Measurements from ENCODE around the gene OR1D5. TPM values are rescaled to one million over a fixed set of nuclear protein-coding genes. Genes with fewer than 3 reads are reported as not detected.

The OR1D5 gene
- total and polyA plus RNA-seq, 2 donors (not counting 3 experiments of a cell fraction or from before 2014, with no cell fraction given) = not detected

DNA sequence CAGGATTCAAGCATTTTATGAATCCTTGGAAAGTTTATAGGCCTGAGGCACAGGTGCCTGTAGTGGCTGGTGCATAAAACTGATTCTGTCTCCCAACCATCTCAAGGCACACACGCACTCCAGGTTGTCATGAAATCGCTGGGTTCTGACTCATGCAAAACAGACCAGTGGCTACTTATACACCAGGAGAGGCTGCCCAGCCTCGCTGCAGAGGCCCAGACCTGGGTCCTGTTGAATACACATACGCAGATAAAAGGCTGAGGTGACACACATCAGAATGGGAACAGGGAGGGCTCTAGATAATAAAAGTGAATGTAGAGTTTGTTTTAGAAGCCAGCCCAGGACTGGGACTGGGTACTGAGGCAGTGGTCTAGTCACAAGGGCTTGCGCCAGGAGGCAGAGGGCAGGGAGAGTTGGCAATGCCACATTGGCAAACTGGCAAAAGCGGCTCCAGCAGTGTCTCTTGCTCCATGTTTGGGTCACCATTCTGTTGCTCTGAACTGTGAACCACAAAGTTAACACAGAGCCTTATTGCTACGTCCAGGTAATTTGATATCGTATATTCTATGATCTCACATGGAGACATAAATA lies 13.6 kb downstream of the OR1D5 start:
- FAIRE-seq = no peak
- Histone ChIP-seq H2AFZ (ENCODE audit: low read depth, low read length) (no peak overlapping the region), H3K27ac (ENCODE audit: insufficient read depth, low read depth, low read length) (no peak overlapping the region), H3K9me3 (replicated peaks; ENCODE audit: control insufficient read depth, insufficient read depth, low read length) (no peaks in the 10 kb centered on the region), H3K9me1 (replicated peaks; ENCODE audit: control insufficient read depth, extremely low read depth, insufficient read depth, low read length) (no peaks in the 10 kb centered on the region), H3K79me2 (ENCODE audit: control insufficient read depth, insufficient read depth, low read length) (no peaks in the 10 kb centered on the region), H3K4me1 (ENCODE audit: control insufficient read depth, extremely low read depth, insufficient read depth, low read length) (no peaks in the 10 kb centered on the region), H4K20me1 (replicated peaks; ENCODE audit: control insufficient read depth, extremely low read depth, insufficient read depth, low read length) (no peaks in the 10 kb centered on the region), H3K36me3 (ENCODE audit: control insufficient read depth in 2 of 2, extremely low read depth in 1 of 2, insufficient read depth in 2 of 2, low read length in 2 of 2) (no peaks in the 10 kb centered on the region), H3K4me3 (replicated peaks in 1 of 3; ENCODE audit: insufficient read depth in 1 of 3, low read depth in 1 of 3, low read length in 3 of 3) (no peak overlapping the region), H3K9ac (replicated peaks; ENCODE audit: extremely low read depth, insufficient read depth, low read length) (no peak overlapping the region), H3K27me3 (ENCODE audit: control insufficient read depth in 2 of 2, insufficient read depth in 2 of 2, low read length in 2 of 2) (no peaks in the 10 kb centered on the region), H3K4me2 (ENCODE audit: insufficient read depth, low read length) (peak overlapping the region; percentile 46)
- TF ChIP-seq POLR2A (IDR thresholded peaks at IDR 0.05; ENCODE audit: low read depth, low read length) (no peak), POLR2AphosphoS5 (IDR thresholded peaks at IDR 0.05; ENCODE audit: insufficient read depth, low read depth, low read length) (no peak), MYC (IDR thresholded peaks at IDR 0.05; ENCODE audit: low read depth, low read length) (no peak), FOS (IDR thresholded peaks at IDR 0.05; ENCODE audit: borderline replicate concordance, insufficient read depth, low read length) (no peak), CTCF (IDR thresholded peaks at IDR 0.05; ENCODE audit: extremely low read depth in 1 of 2, insufficient read depth in 1 of 2, low read depth in 1 of 2, low read length in 2 of 2) (no peak), GATA2 (IDR thresholded peaks at IDR 0.05; ENCODE audit: insufficient read depth, insufficient read length, low read depth, low read length) (no peak), EZH2 (IDR thresholded peaks at IDR 0.05; ENCODE audit: borderline replicate concordance, low read depth, low read length, severe bottlenecking) (no peak), JUN (IDR thresholded peaks at IDR 0.05; ENCODE audit: borderline replicate concordance, insufficient read depth, insufficient read length, low read depth) (no peak)
- TF ChIP-seq, protein P1, sequence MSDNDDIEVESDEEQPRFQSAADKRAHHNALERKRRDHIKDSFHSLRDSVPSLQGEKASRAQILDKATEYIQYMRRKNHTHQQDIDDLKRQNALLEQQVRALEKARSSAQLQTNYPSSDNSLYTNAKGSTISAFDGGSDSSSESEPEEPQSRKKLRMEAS (IDR thresholded peaks at IDR 0.05; ENCODE audit: insufficient read depth, insufficient read length) = no peak
- BruUV-seq (replicated peaks) = no TSS peak
- POLR2A ChIA-PET = no interaction called here
- intact Hi-C loops (cut with micrococcal nuclease) = loop anchor here (5.0 to 10.0 kb wide), 2 partner anchors 688 to 775 kb away; no protein-coding TSS in a partner anchor
- dilution Hi-C loops (cut with MboI; ENCODE audit: extremely low pct_ligation_motif_present, low sequenced_read_pairs) = no loop called here
- CTCF ChIA-PET = interaction anchor here (1.1 to 2.3 kb wide), 2 partner anchors 553 to 598 kb away, joined by 5 to 76 read pairs; no protein-coding TSS in a partner anchor
- no peak for DNase-seq (ENCODE audit: low read depth, low spot score)
